GM18505 (cell line): Measurements from ENCODE around the gene NBPF10.
"Not testable (repeated sequence)": the region's sequence is repeated elsewhere in the genome, so short reads cannot be mapped to it uniquely, and the experiment has no call there.

Experiments
- ATAC-seq: cut with Tn5 transposase; IDR thresholded peaks from one replicate; pipeline ENCODE4 v1.9.1; 2021; ENCODE audit not compliant: unreplicated experiment

The NBPF10 gene, protein sequence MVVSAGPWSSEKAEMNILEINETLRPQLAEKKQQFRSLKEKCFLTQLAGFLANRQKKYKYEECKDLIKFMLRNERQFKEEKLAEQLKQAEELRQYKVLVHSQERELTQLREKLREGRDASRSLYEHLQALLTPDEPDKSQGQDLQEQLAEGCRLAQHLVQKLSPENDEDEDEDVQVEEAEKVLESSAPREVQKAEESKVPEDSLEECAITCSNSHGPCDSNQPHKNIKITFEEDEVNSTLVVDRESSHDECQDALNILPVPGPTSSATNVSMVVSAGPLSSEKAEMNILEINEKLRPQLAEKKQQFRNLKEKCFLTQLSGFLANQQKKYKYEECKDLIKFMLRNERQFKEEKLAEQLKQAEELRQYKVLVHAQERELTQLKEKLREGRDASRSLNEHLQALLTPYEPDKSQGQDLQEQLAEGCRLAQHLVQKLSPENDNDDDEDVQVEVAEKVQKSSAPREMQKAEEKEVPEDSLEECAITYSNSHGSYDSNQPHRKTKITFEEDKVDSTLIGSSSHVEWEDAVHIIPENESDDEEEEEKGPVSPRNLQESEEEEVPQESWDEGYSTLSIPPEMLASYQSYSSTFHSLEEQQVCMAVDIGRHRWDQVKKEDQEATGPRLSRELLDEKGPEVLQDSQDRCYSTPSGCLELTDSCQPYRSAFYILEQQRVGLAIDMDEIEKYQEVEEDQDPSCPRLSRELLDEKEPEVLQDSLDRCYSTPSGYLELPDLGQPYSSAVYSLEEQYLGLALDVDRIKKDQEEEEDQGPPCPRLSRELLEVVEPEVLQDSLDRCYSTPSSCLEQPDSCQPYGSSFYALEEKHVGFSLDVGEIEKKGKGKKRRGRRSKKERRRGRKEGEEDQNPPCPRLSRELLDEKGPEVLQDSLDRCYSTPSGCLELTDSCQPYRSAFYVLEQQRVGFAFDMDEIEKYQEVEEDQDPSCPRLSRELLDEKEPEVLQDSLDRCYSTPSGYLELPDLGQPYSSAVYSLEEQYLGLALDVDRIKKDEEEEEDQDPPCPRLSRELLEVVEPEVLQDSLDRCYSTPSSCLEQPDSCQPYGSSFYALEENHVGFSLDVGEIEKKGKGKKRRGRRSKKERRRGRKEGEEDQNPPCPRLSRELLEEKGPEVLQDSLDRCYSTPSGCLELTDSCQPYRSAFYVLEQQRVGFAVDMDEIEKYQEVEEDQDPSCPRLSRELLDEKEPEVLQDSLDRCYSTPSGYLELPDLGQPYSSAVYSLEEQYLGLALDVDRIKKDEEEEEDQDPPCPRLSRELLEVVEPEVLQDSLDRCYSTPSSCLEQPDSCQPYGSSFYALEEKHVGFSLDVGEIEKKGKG (N-terminal part only)

DNA sequence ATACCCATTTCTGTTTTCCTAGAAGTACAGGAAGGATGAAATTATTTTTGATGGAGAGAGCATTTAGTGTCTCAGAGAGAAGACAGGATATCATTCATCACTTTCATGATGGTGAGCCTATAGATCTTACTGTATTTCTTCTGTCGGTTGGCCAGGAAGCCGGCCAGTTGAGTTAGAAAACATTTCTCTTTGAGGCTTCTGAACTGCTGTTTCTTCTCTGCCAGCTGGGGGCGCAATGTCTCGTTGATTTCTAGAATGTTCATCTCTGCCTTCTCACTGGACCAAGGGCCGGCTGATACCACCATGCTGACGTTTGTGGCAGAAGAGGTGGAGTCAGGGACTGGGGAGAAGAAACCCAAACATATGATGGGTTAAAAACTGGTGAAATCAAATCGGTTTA lies at the start of gene NBPF10:
Gene NBPF10 (minus strand): TSS at position 340 of the 400 bp plus-strand sequence. CDS start 35 bp downstream, at position 305.
- not testable (repeated sequence) for ATAC-seq

DNA sequence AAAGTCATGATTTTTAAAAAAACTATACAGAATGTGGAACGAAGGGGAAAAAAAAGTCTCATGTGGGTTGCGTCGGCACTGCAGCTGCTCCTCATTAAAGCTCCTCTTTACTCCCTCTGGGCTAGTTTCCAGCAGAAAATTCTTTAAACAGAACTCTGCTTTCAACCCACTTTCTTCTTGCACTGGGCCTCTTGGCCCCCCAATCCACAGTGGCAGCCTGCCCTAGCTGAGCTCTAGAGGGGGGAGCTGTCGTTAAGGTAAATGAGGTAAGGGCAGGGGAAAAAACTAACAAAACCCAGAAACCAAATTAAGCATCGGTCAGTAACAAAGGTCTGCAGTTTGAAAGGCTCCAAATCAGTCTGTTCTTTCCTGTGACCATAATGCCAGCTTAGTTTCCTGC lies 29.9 kb upstream of the NBPF10 start:
- not testable (repeated sequence) for ATAC-seq

DNA sequence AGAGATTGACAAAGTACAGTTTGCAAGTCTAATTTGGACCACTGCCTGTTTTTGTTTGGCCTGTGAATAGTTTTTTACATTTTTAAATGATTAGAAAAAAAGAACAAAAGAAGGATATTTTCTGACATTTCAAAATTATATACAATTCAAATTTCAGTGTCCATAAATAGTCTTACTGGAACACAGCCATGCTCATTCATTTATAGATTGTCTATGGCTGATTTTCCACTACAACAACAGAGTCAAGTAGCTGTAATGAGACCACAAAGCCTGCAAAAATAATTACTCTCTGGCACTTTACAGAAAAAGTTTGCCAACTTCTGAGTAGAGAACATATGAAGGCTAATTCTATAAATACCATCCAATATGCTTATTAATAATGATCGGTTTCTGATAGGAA lies 23.1 kb upstream of the NBPF10 start:
- ATAC-seq: not testable (repeated sequence)

DNA sequence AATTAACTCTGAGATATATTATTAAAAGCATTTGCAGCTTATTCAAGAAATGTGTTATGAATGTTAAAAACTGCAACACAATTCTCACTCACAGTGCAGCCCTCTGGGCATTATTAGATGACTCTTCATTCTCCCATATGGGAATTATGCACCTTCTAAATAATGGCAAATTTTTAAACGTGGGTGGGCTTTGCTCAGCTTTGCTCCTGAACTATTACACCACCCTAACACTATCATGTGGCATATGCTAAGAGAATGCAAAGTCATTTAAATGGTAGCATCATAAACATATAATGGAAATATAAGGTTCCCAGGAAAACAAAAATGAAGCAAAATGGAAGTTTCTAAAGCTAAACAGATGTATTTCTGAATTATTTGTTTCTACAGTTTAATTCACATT lies 22.7 kb upstream of the NBPF10 start:
- ATAC-seq: not testable (repeated sequence)
